Urinary bladder (tissue), 4 donors: ENCODE data around the gene ARHGAP15. TPM values are rescaled to one million over a fixed set of nuclear protein-coding genes. Genes with fewer than 3 reads are reported as not detected.

ENCODE experiments used
- DNase-seq: peaks from one replicate; pipeline ENCODE4 v3.0.0-alpha.2; 2015; ENCODE audit errors: extremely low spot score
- H3K27ac ChIP-seq: one replicate; pipeline ENCODE4 v1.5.1; 2013; ENCODE audit warnings: low read depth, mild to moderate bottlenecking, moderate library complexity
- H3K36me3 ChIP-seq: one replicate; pipeline ENCODE4 v1.6.1; 2013; ENCODE audit warnings: mild to moderate bottlenecking, moderate library complexity; ENCODE audit not compliant: insufficient read depth
- H3K4me1 ChIP-seq: one replicate; pipeline ENCODE4 v1.6.1; 2013; ENCODE audit warnings: mild to moderate bottlenecking, moderate library complexity; ENCODE audit not compliant: insufficient read depth
- H3K4me3 ChIP-seq: one replicate; pipeline ENCODE4 v1.5.1; 2013; ENCODE audit warnings: low read depth, low read length
- WGBS: extraction: QIAGEN DNeasy Blood & Tissue Kit; methylation state at CpG from one replicate; pipeline ENCODE4 v1.1.7; 2013; 5-methylcytosine and 5-hydroxymethylcytosine counted together
- polyA plus RNA-seq: library from polyadenylated mRNA; stranded (reverse); fragments of 200-250 nt; gene quantifications from one replicate; pipeline ENCODE4 v1.2.3, GENCODE V29; 2013
- total RNA-seq: library from RNA; depleted of rRNA; stranded (reverse); fragments of >200 nt; gene quantifications from one replicate; pipeline ENCODE4 v1.2.3, GENCODE V29; 2014
- donor health status: healthy with polysubstance abuse.
- donor health status: healthy.

ARHGAP15 gene
- total and polyA plus RNA-seq, 2 donors, result 3.9 to 107 TPM

GRCh38 chr2:143688815-143689214 lies 559.6 kb downstream of the ARHGAP15 start:
- H3K36me3 ChIP-seq, result no peaks in the 10 kb centered on the region
- H3K27ac ChIP-seq, result no peak overlapping the region
- H3K4me1 ChIP-seq, result no peaks in the 10 kb centered on the region
- H3K4me3 ChIP-seq, result no peak overlapping the region
- no peak for DNase-seq
- 84% methylated on average over 2 of the region's 2 CpGs for WGBS

- Histone ChIP-seq H3K27ac (no peak overlapping the region), H3K4me3 (no peak overlapping the region), H3K36me3 (no peaks in the 10 kb centered on the region), H3K4me1 (no peaks in the 10 kb centered on the region)
- no peak for DNase-seq
- WGBS, result 53% methylated on average over 1 of the region's 1 CpG
Observed at GRCh38 chr2:143689541-143689940, 560.3 kb downstream of the ARHGAP15 start.

GRCh38 chr2:143690235-143690634 lies 561.0 kb downstream of the ARHGAP15 start:
- H3K36me3 ChIP-seq, result no peaks in the 10 kb centered on the region
- WGBS, result 81% methylated on average over 2 of the region's 2 CpGs
- no peak for DNase-seq
- no peak overlapping the region for H3K4me3 ChIP-seq
- H3K27ac ChIP-seq, result no peak overlapping the region
- no peaks in the 10 kb centered on the region for H3K4me1 ChIP-seq

GRCh38 chr2:143691121-143691520 lies 561.9 kb downstream of the ARHGAP15 start:
- DNase-seq, result no peak
- Histone ChIP-seq H3K27ac (no peak overlapping the region), H3K36me3 (no peaks in the 10 kb centered on the region), H3K4me3 (no peak overlapping the region), H3K4me1 (no peaks in the 10 kb centered on the region)
- WGBS, result 95% methylated on average over 4 of the region's 4 CpGs

- no peaks in the 10 kb centered on the region for H3K36me3 ChIP-seq
- no peaks in the 10 kb centered on the region for H3K4me1 ChIP-seq
- no peak for DNase-seq
- WGBS, result 89% methylated on average over 5 of the region's 5 CpGs
- no peak overlapping the region for H3K4me3 ChIP-seq
- H3K27ac ChIP-seq, result no peak overlapping the region
Observed at GRCh38 chr2:143692162-143692561, 562.9 kb downstream of the ARHGAP15 start.

GRCh38 chr2:143692967-143693366 lies 563.7 kb downstream of the ARHGAP15 start:
- H3K4me3 ChIP-seq, result no peak overlapping the region
- WGBS, result 65% methylated on average over 5 of the region's 5 CpGs
- no peak overlapping the region for H3K27ac ChIP-seq
- DNase-seq, result no peak
- no peaks in the 10 kb centered on the region for H3K36me3 ChIP-seq
- no peaks in the 10 kb centered on the region for H3K4me1 ChIP-seq

- WGBS, result 62% methylated on average over 3 of the region's 3 CpGs
- Histone ChIP-seq H3K4me3 (no peak overlapping the region), H3K36me3 (no peaks in the 10 kb centered on the region), H3K27ac (no peak overlapping the region), H3K4me1 (no peaks in the 10 kb centered on the region)
- no peak for DNase-seq
Observed at GRCh38 chr2:143694335-143694734, 565.1 kb downstream of the ARHGAP15 start.

GRCh38 chr2:143696651-143697050 lies 567.4 kb downstream of the ARHGAP15 start:
- DNase-seq, result no peak
- H3K4me1 ChIP-seq, result no peaks in the 10 kb centered on the region
- no peak overlapping the region for H3K27ac ChIP-seq
- no peaks in the 10 kb centered on the region for H3K36me3 ChIP-seq
- no peak overlapping the region for H3K4me3 ChIP-seq

- no peak for DNase-seq
Observed at GRCh38 chr2:143697744-143698143, 568.5 kb downstream of the ARHGAP15 start.

GRCh38 chr2:143698352-143698751 lies 569.1 kb downstream of the ARHGAP15 start:
- WGBS, result 88% methylated on average over 2 of the region's 2 CpGs
- Histone ChIP-seq H3K4me3 (no peak overlapping the region), H3K4me1 (no peaks in the 10 kb centered on the region), H3K36me3 (no peaks in the 10 kb centered on the region), H3K27ac (no peak overlapping the region)
- no peak for DNase-seq

More at GRCh38 chr2:143697744-143698143, 568.5 kb downstream of the ARHGAP15 start:
- 84% methylated on average over 1 of the region's 1 CpG for WGBS
- Histone ChIP-seq H3K27ac (no peak overlapping the region), H3K36me3 (no peaks in the 10 kb centered on the region), H3K4me1 (no peaks in the 10 kb centered on the region), H3K4me3 (no peak overlapping the region)

GRCh38 chr2:143698888-143699570 lies 569.8 kb downstream of the ARHGAP15 start:
- no peak for DNase-seq
- Histone ChIP-seq H3K4me1 (no peaks in the 10 kb centered on the region), H3K36me3 (no peaks in the 10 kb centered on the region), H3K27ac (no peak overlapping the region), H3K4me3 (no peak overlapping the region)
- WGBS, result 93% methylated on average over 3 of the region's 3 CpGs

- 54% methylated on average over 2 of the region's 2 CpGs for WGBS
- Histone ChIP-seq H3K4me3 (no peak overlapping the region), H3K4me1 (no peaks in the 10 kb centered on the region), H3K36me3 (no peaks in the 10 kb centered on the region), H3K27ac (no peak overlapping the region)
- peak; percentile 36 for DNase-seq
Observed at GRCh38 chr2:143700865-143701264, 571.6 kb downstream of the ARHGAP15 start.

GRCh38 chr2:143701785-143702184 lies 572.6 kb downstream of the ARHGAP15 start:
- 90% methylated on average over 1 of the region's 1 CpG for WGBS
- no peaks in the 10 kb centered on the region for H3K36me3 ChIP-seq
- H3K4me3 ChIP-seq, result no peak overlapping the region
- no peak for DNase-seq
- H3K4me1 ChIP-seq, result no peaks in the 10 kb centered on the region
- no peak overlapping the region for H3K27ac ChIP-seq

GRCh38 chr2:143702931-143703330 lies 573.7 kb downstream of the ARHGAP15 start:
- DNase-seq, result no peak
- Histone ChIP-seq H3K36me3 (no peaks in the 10 kb centered on the region), H3K27ac (no peak overlapping the region), H3K4me3 (no peak overlapping the region), H3K4me1 (no peaks in the 10 kb centered on the region)
- WGBS, result 73% methylated on average over 1 of the region's 1 CpG
